Stomach (tissue), 4 donors: ENCODE measurements around the gene COL16A1.

Experiments used
- CTCF ChIP-seq, 7 experiments: fragments of 450-650 bp in 4 of 7; fragments of 200-600 bp in 3 of 7; sonication (generic) in 3 of 7; IDR thresholded peaks; one replicate each; pipeline ENCODE4 v1.5.1; 2016 to 2019; ENCODE audit warnings: antibody characterized with exemption in 7 of 7, control low read depth in 2 of 7, mild to moderate bottlenecking in 1 of 7
- POLR2A ChIP-seq, 4 donors: fragments of 450-650 bp; IDR thresholded peaks; one replicate each; pipeline ENCODE4 v1.6.1; 2016; ENCODE audit warnings: antibody characterized with exemption in 4 of 4, control low read depth in 2 of 4, mild to moderate bottlenecking in 1 of 4, moderate library complexity in 1 of 4

DNA sequence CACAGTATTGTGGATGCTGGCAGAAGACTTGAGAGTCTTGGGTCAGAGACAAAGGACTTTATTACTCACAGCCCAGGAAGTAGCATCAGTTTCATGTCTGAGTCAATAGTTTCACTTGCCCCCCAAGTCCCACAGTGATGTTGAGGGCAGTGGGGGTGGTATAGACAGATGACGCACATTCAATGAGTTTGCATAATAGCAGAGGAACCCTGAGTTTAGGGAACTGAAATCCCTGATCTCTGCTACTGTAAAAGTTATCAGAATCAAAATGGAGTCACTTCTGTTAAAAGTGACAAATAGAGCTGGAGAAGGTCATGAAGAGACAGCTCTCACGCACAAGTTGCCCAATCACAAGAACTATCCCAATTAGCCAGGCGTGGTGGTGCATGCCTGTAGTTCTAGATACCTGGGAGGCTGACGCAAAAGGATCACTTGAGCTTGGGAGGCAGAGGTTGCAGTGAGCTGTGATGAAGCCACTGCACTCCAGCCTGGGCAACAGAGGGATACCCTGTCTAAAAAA lies 97.8 kb downstream of the COL16A1 start:
- TF ChIP-seq POLR2A (IDR thresholded peaks at IDR 0.05) (no peak), CTCF (IDR thresholded peaks at IDR 0.05) (no peak)
